Sigmoid colon (tissue), 4 donors: ENCODE measurements around the gene AATF.

Source experiments
- CTCF ChIP-seq, 4 experiments: fragments of 450-650 bp in 3 of 4; fragments of 200-600 bp in 1 of 4; IDR thresholded peaks; one replicate each; pipeline ENCODE4 v1.5.1; 2016 to 2019; ENCODE audit warnings: antibody characterized with exemption in 4 of 4, mild to moderate bottlenecking in 3 of 4, moderate library complexity in 2 of 4
- POLR2A ChIP-seq, 2 donors: fragments of 450-650 bp; IDR thresholded peaks; one replicate each; pipeline ENCODE4 v1.6.1; 2016; ENCODE audit warnings: antibody characterized with exemption in 2 of 2, mild to moderate bottlenecking in 2 of 2, moderate library complexity in 2 of 2
- POLR2AphosphoS5 ChIP-seq, 4 donors: sonication (generic); formaldehyde crosslinking; IDR thresholded peaks; one replicate each; pipeline ENCODE4 v1.6.1; 2017; ENCODE audit warnings: antibody characterized with exemption in 4 of 4

- TF ChIP-seq CTCF (IDR thresholded peaks at IDR 0.05) (no peak), POLR2A (IDR thresholded peaks at IDR 0.05) (no peak), POLR2AphosphoS5 (IDR thresholded peaks at IDR 0.05) (no peak)
These were observed 131.0 kb downstream of the AATF start for GRCh38 chr17:37079735-37080134.
